ENCODE results near the gene ANKRD33. TPM values are rescaled to one million over a fixed set of nuclear protein-coding genes. Genes with fewer than 3 reads are reported as not detected.

The ANKRD33 gene
- total RNA-seq, 1 experiment from 2014 or later: not detected

GRCh38 chr12:51865757-51866270 lies 22.1 kb upstream of the ANKRD33 start:
- H2AFZ ChIP-seq (ENCODE audit: low read length): no peak overlapping the region
- no peak overlapping the region for H3K4me3 ChIP-seq (ENCODE audit: low read length)
- no peaks in the 10 kb centered on the region for H3K4me1 ChIP-seq (ENCODE audit: low read length)
- no peaks in the 10 kb centered on the region for H3K9me2 ChIP-seq (replicated peaks; ENCODE audit: insufficient read depth, low read length)
- H4K20me1 ChIP-seq (ENCODE audit: insufficient read depth, low read depth, low read length): no peaks in the 10 kb centered on the region
- no peaks in the 10 kb centered on the region for H3K27me3 ChIP-seq (ENCODE audit: low read length)
- H3K79me2 ChIP-seq (ENCODE audit: low read length): no peaks in the 10 kb centered on the region
- H3K27ac ChIP-seq (ENCODE audit: low read length): no peak overlapping the region
- H3K9me3 ChIP-seq (ENCODE audit: low read length): no peaks in the 10 kb centered on the region
- no peak overlapping the region for H3K4me2 ChIP-seq (ENCODE audit: low read depth, low read length, poor library complexity, severe bottlenecking)
- no peaks in the 10 kb centered on the region for H3K36me3 ChIP-seq (ENCODE audit: insufficient read depth, low read length)
- no peak overlapping the region for H3K9ac ChIP-seq (ENCODE audit: low read length)
- no peak for DNase-seq

GRCh38 chr12:51866324-51866723 lies 21.6 kb upstream of the ANKRD33 start:
- H3K36me3 ChIP-seq (ENCODE audit: insufficient read depth, low read length): no peaks in the 10 kb centered on the region
- H3K4me2 ChIP-seq (ENCODE audit: low read depth, low read length, poor library complexity, severe bottlenecking): no peak overlapping the region
- H3K9me2 ChIP-seq (replicated peaks; ENCODE audit: insufficient read depth, low read length): no peaks in the 10 kb centered on the region
- no peaks in the 10 kb centered on the region for H3K4me1 ChIP-seq (ENCODE audit: low read length)
- H3K9ac ChIP-seq (ENCODE audit: low read length): no peak overlapping the region
- no peak overlapping the region for H2AFZ ChIP-seq (ENCODE audit: low read length)
- H3K27me3 ChIP-seq (ENCODE audit: low read length): no peaks in the 10 kb centered on the region
- no peak for DNase-seq
- H3K79me2 ChIP-seq (ENCODE audit: low read length): no peaks in the 10 kb centered on the region
- no peak overlapping the region for H3K27ac ChIP-seq (ENCODE audit: low read length)
- H3K9me3 ChIP-seq (ENCODE audit: low read length): no peaks in the 10 kb centered on the region
- H4K20me1 ChIP-seq (ENCODE audit: insufficient read depth, low read depth, low read length): no peaks in the 10 kb centered on the region
- no peak overlapping the region for H3K4me3 ChIP-seq (ENCODE audit: low read length)

GRCh38 chr12:51866762-51867161 lies 21.1 kb upstream of the ANKRD33 start:
- H3K9ac ChIP-seq (ENCODE audit: low read length): no peak overlapping the region
- H3K4me3 ChIP-seq (ENCODE audit: low read length): no peak overlapping the region
- H3K79me2 ChIP-seq (ENCODE audit: low read length): no peaks in the 10 kb centered on the region
- H3K27ac ChIP-seq (ENCODE audit: low read length): no peak overlapping the region
- no peak overlapping the region for H3K4me2 ChIP-seq (ENCODE audit: low read depth, low read length, poor library complexity, severe bottlenecking)
- H3K4me1 ChIP-seq (ENCODE audit: low read length): no peaks in the 10 kb centered on the region
- H3K36me3 ChIP-seq (ENCODE audit: insufficient read depth, low read length): no peaks in the 10 kb centered on the region
- no peaks in the 10 kb centered on the region for H3K9me2 ChIP-seq (replicated peaks; ENCODE audit: insufficient read depth, low read length)
- DNase-seq: no peak
- no peak overlapping the region for H2AFZ ChIP-seq (ENCODE audit: low read length)
- H3K9me3 ChIP-seq (ENCODE audit: low read length): no peaks in the 10 kb centered on the region
- no peaks in the 10 kb centered on the region for H3K27me3 ChIP-seq (ENCODE audit: low read length)
- H4K20me1 ChIP-seq (ENCODE audit: insufficient read depth, low read depth, low read length): no peaks in the 10 kb centered on the region

- Histone ChIP-seq H3K9ac (ENCODE audit: low read length) (no peak overlapping the region), H3K36me3 (ENCODE audit: insufficient read depth, low read length) (no peaks in the 10 kb centered on the region), H3K79me2 (ENCODE audit: low read length) (no peaks in the 10 kb centered on the region), H3K4me2 (ENCODE audit: low read depth, low read length, poor library complexity, severe bottlenecking) (no peak overlapping the region), H2AFZ (ENCODE audit: low read length) (no peak overlapping the region), H3K27ac (ENCODE audit: low read length) (no peak overlapping the region), H3K9me3 (ENCODE audit: low read length) (no peaks in the 10 kb centered on the region), H3K4me3 (ENCODE audit: low read length) (no peak overlapping the region), H4K20me1 (ENCODE audit: insufficient read depth, low read depth, low read length) (no peaks in the 10 kb centered on the region), H3K9me2 (replicated peaks; ENCODE audit: insufficient read depth, low read length) (no peaks in the 10 kb centered on the region), H3K27me3 (ENCODE audit: low read length) (no peaks in the 10 kb centered on the region), H3K4me1 (ENCODE audit: low read length) (no peaks in the 10 kb centered on the region)
- DNase-seq: no peak
Measured at GRCh38 chr12:51867371-51867770, 20.5 kb upstream of the ANKRD33 start.

- H3K79me2 ChIP-seq (ENCODE audit: low read length): no peaks in the 10 kb centered on the region
- no peaks in the 10 kb centered on the region for H3K9me3 ChIP-seq (ENCODE audit: low read length)
- DNase-seq: no peak
- no peak overlapping the region for H3K27ac ChIP-seq (ENCODE audit: low read length)
- H3K4me1 ChIP-seq (ENCODE audit: low read length): no peaks in the 10 kb centered on the region
- no peaks in the 10 kb centered on the region for H3K27me3 ChIP-seq (ENCODE audit: low read length)
- no peak overlapping the region for H3K9ac ChIP-seq (ENCODE audit: low read length)
- no peaks in the 10 kb centered on the region for H3K9me2 ChIP-seq (replicated peaks; ENCODE audit: insufficient read depth, low read length)
- no peak overlapping the region for H3K4me2 ChIP-seq (ENCODE audit: low read depth, low read length, poor library complexity, severe bottlenecking)
- no peak overlapping the region for H2AFZ ChIP-seq (ENCODE audit: low read length)
- no peaks in the 10 kb centered on the region for H3K36me3 ChIP-seq (ENCODE audit: insufficient read depth, low read length)
- H3K4me3 ChIP-seq (ENCODE audit: low read length): no peak overlapping the region
- no peaks in the 10 kb centered on the region for H4K20me1 ChIP-seq (ENCODE audit: insufficient read depth, low read depth, low read length)
Measured at GRCh38 chr12:51867796-51868428, 20.0 kb upstream of the ANKRD33 start.

- Histone ChIP-seq H3K9ac (ENCODE audit: low read length) (no peak overlapping the region), H3K27me3 (ENCODE audit: low read length) (no peaks in the 10 kb centered on the region), H3K9me2 (replicated peaks; ENCODE audit: insufficient read depth, low read length) (no peaks in the 10 kb centered on the region), H4K20me1 (ENCODE audit: insufficient read depth, low read depth, low read length) (no peaks in the 10 kb centered on the region), H3K27ac (ENCODE audit: low read length) (no peak overlapping the region), H3K79me2 (ENCODE audit: low read length) (no peaks in the 10 kb centered on the region), H3K4me2 (ENCODE audit: low read depth, low read length, poor library complexity, severe bottlenecking) (no peak overlapping the region), H3K4me1 (ENCODE audit: low read length) (no peaks in the 10 kb centered on the region), H3K4me3 (ENCODE audit: low read length) (no peak overlapping the region), H3K9me3 (ENCODE audit: low read length) (no peaks in the 10 kb centered on the region), H2AFZ (ENCODE audit: low read length) (no peak overlapping the region), H3K36me3 (ENCODE audit: insufficient read depth, low read length) (no peaks in the 10 kb centered on the region)
- DNase-seq: no peak
Measured at GRCh38 chr12:51868821-51869495, 18.9 kb upstream of the ANKRD33 start.

- H3K27me3 ChIP-seq (ENCODE audit: low read length): no peaks in the 10 kb centered on the region
- H3K9me3 ChIP-seq (ENCODE audit: low read length): no peaks in the 10 kb centered on the region
- no peaks in the 10 kb centered on the region for H3K79me2 ChIP-seq (ENCODE audit: low read length)
- H3K9ac ChIP-seq (ENCODE audit: low read length): no peak overlapping the region
- no peaks in the 10 kb centered on the region for H4K20me1 ChIP-seq (ENCODE audit: insufficient read depth, low read depth, low read length)
- no peak overlapping the region for H2AFZ ChIP-seq (ENCODE audit: low read length)
- DNase-seq: no peak
- H3K36me3 ChIP-seq (ENCODE audit: insufficient read depth, low read length): no peaks in the 10 kb centered on the region
- H3K9me2 ChIP-seq (replicated peaks; ENCODE audit: insufficient read depth, low read length): no peaks in the 10 kb centered on the region
- no peak overlapping the region for H3K4me3 ChIP-seq (ENCODE audit: low read length)
- no peaks in the 10 kb centered on the region for H3K4me1 ChIP-seq (ENCODE audit: low read length)
- no peak overlapping the region for H3K27ac ChIP-seq (ENCODE audit: low read length)
- H3K4me2 ChIP-seq (ENCODE audit: low read depth, low read length, poor library complexity, severe bottlenecking): no peak overlapping the region
Measured at GRCh38 chr12:51869496-51869865, 18.4 kb upstream of the ANKRD33 start.

- H2AFZ ChIP-seq (ENCODE audit: low read length): no peak overlapping the region
- H3K4me1 ChIP-seq (ENCODE audit: low read length): no peaks in the 10 kb centered on the region
- no peaks in the 10 kb centered on the region for H3K9me3 ChIP-seq (ENCODE audit: low read length)
- H3K9me2 ChIP-seq (replicated peaks; ENCODE audit: insufficient read depth, low read length): no peaks in the 10 kb centered on the region
- no peak for DNase-seq
- no peaks in the 10 kb centered on the region for H3K27me3 ChIP-seq (ENCODE audit: low read length)
- no peak overlapping the region for H3K4me3 ChIP-seq (ENCODE audit: low read length)
- H3K79me2 ChIP-seq (ENCODE audit: low read length): no peaks in the 10 kb centered on the region
- no peaks in the 10 kb centered on the region for H3K36me3 ChIP-seq (ENCODE audit: insufficient read depth, low read length)
- no peak overlapping the region for H3K27ac ChIP-seq (ENCODE audit: low read length)
- no peak overlapping the region for H3K9ac ChIP-seq (ENCODE audit: low read length)
- no peak overlapping the region for H3K4me2 ChIP-seq (ENCODE audit: low read depth, low read length, poor library complexity, severe bottlenecking)
- no peaks in the 10 kb centered on the region for H4K20me1 ChIP-seq (ENCODE audit: insufficient read depth, low read depth, low read length)
Measured at GRCh38 chr12:51869931-51870330, 18.0 kb upstream of the ANKRD33 start.

All from Karpas-422 (cell line).